Ascending aorta (tissue), 2 donors: Measurements from ENCODE around the gene KLHL22. TPM values are rescaled to one million over a fixed set of nuclear protein-coding genes. Genes with fewer than 3 reads are reported as not detected.
"Not testable (repeated sequence)": the region's sequence is repeated elsewhere in the genome, so short reads cannot be mapped to it uniquely, and the experiment has no call there.

Source experiments
- DNase-seq, 2 donors: peaks; one replicate each; pipeline ENCODE4 v3.0.0-alpha.2; 2019; ENCODE audit warnings: low spot score in 2 of 2
- H3K27ac ChIP-seq, 2 donors: fragments of 200-600 bp; sonication (generic); one replicate each; pipeline ENCODE4 v1.5.1; 2016 to 2017; ENCODE audit warnings: mild to moderate bottlenecking in 1 of 2
- H3K27me3 ChIP-seq: fragments of 200-600 bp; sonication (generic); one replicate; pipeline ENCODE4 v1.5.1; 2017
- H3K36me3 ChIP-seq, 2 donors: fragments of 200-600 bp; sonication (generic); one replicate each; pipeline ENCODE4 v1.5.1; 2016
- H3K4me1 ChIP-seq, 2 donors: fragments of 200-600 bp; sonication (generic); one replicate each; pipeline ENCODE4 v1.5.1; 2016 to 2017; ENCODE audit warnings: mild to moderate bottlenecking in 1 of 2
- H3K4me3 ChIP-seq, 2 donors: fragments of 200-600 bp; sonication (generic); one replicate each; pipeline ENCODE4 v1.5.1; 2016 to 2017; ENCODE audit warnings: mild to moderate bottlenecking in 1 of 2
- H3K9me3 ChIP-seq, 2 donors: fragments of 200-600 bp; sonication (generic); one replicate each; pipeline ENCODE4 v1.5.1; 2016
- intact Hi-C: fragments of 100-400 bp; cut with DNase I; formaldehyde crosslinking; loops from one replicate; pipeline ENCODE4 v1.15.1; 2023
- total RNA-seq: library from RNA; depleted of rRNA; stranded (reverse); fragments of >200 nt; gene quantifications from one replicate; pipeline ENCODE4 v1.1.0, GENCODE V29; 2016
- TF ChIP-seq, protein P1 (sequence below), 3 experiments: fragments of 200-600 bp in 2 of 3; fragments of 450-650 bp in 1 of 3; sonication (generic) in 2 of 3; IDR thresholded peaks; one replicate each; pipeline ENCODE4 v1.5.1; 2016 to 2019; ENCODE audit warnings: antibody characterized with exemption in 3 of 3, mild to moderate bottlenecking in 1 of 3, moderate library complexity in 1 of 3

Gene KLHL22
- total RNA-seq, 1 donor from 2014 or later = 63.8 TPM

DNA sequence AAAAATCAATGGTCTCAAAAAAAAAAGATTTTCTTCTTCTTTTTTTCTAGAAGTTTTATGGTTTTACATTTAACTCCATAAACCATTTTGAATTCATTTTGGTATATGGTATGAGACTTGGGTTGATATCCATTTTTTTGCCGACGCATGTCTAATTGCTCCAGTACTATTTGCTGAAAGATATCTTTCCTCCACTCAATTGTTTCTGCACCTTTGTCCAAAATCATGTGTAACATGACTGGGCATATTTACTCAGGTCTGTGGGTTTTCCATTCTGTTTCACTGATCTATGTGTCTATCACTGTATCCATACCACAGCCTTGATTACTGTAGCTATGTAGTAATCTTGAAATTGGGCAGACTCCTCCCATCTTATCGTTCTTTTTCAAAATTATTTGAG, 42.4 kb downstream of the KLHL22 start:
- Histone ChIP-seq H3K4me3 (no peak overlapping the region), H3K36me3 (peaks cover 4 to 8% of the 10 kb centered on the region in 2 donors), H3K27me3 (no peaks in the 10 kb centered on the region), H3K4me1 (no peaks in the 10 kb centered on the region), H3K9me3 (no peaks in the 10 kb centered on the region), H3K27ac (no peak overlapping the region)
- TF ChIP-seq, protein P1, sequence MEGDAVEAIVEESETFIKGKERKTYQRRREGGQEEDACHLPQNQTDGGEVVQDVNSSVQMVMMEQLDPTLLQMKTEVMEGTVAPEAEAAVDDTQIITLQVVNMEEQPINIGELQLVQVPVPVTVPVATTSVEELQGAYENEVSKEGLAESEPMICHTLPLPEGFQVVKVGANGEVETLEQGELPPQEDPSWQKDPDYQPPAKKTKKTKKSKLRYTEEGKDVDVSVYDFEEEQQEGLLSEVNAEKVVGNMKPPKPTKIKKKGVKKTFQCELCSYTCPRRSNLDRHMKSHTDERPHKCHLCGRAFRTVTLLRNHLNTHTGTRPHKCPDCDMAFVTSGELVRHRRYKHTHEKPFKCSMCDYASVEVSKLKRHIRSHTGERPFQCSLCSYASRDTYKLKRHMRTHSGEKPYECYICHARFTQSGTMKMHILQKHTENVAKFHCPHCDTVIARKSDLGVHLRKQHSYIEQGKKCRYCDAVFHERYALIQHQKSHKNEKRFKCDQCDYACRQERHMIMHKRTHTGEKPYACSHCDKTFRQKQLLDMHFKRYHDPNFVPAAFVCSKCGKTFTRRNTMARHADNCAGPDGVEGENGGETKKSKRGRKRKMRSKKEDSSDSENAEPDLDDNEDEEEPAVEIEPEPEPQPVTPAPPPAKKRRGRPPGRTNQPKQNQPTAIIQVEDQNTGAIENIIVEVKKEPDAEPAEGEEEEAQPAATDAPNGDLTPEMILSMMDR (IDR thresholded peaks at IDR 0.05) = no peak
- intact Hi-C loops = no loop called here
- no peak for DNase-seq

- Histone ChIP-seq H3K4me1 (no peaks in the 10 kb centered on the region), H3K27me3 (no peaks in the 10 kb centered on the region), H3K27ac (no peak overlapping the region), H3K36me3 (peaks cover 0 to 4% of the 10 kb centered on the region in 2 donors), H3K9me3 (no peaks in the 10 kb centered on the region), H3K4me3 (no peak overlapping the region)
- intact Hi-C loops = no loop called here
- no peak for DNase-seq
- TF ChIP-seq, protein P1 (IDR thresholded peaks at IDR 0.05) = no peak
Measured at GRCh38 chr22:20451920-20452319, 43.7 kb downstream of the KLHL22 start.

- not testable (repeated sequence) for H3K9me3 ChIP-seq
Measured at GRCh38 chr22:20451129-20451778, 44.3 kb downstream of the KLHL22 start.

DNA sequence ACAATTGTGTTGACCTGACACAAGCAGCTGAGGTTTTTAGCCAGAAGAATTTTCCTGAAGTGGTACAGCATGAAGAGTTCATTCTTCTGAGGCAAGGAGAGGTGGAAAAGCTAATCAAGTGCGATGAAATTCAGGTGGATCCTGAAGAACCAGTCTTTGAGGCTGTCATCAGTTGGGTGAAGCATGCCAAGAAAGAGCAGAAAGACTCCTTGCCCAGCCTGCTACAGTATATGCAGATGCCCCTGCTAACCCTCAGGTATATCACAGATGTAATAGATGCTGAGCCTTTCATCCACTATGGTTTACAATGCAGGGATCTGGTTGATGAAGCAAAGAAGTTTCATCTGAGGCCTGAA, 45.1 kb downstream of the KLHL22 start:
- DNase-seq = no peak
- H3K4me1 ChIP-seq = no peaks in the 10 kb centered on the region
- intact Hi-C loops = no loop called here
- peaks cover 8 to 13% of the 10 kb centered on the region in 2 donors for H3K36me3 ChIP-seq
- no peak overlapping the region for H3K27ac ChIP-seq
- TF ChIP-seq, protein P1 (IDR thresholded peaks at IDR 0.05) = no peak
- no peak overlapping the region for H3K4me3 ChIP-seq
- H3K9me3 ChIP-seq = no peaks in the 10 kb centered on the region
- H3K27me3 ChIP-seq = no peaks in the 10 kb centered on the region

More at GRCh38 chr22:20451129-20451778, 44.3 kb downstream of the KLHL22 start:
- H3K27me3 ChIP-seq, H3K27ac ChIP-seq, H3K4me3 ChIP-seq, DNase-seq, intact Hi-C loops, H3K4me1 ChIP-seq, H3K36me3 ChIP-seq: not testable (repeated sequence)

DNA sequence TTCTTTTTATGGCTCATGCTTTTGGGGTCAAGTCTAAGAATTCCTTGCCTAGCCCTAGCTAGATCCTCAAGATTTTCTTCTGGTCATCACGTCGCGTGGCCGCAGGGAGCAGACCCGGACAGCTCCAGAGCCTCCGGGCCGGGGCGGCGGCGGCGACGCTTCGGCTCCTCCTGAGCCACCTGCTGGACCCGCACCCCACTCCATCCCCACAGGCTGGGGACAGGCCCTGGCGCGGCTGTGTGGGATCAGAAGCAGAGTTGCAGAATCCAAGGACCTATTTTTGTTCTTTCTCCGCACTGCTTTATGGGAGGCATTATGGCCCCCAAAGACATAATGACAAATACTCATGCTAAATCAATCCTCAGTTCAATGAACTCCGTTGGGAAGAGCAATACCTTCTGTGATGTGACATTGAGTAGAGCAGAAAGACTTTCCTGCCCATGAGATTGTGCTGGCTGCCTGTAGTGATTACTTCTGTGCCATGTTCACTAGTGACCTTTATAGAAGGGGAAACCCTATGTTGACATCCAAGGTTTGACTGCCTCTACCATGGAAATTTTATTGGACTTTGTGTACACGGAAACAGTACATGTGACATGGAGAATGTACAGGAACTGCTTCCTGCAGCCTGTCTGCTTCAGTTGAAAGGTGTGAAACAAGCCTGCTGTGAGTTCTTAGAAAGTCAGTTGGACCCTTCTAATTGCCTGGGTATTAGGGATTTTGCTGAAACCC, 45.6 kb downstream of the KLHL22 start:
- H3K9me3 ChIP-seq = no peaks in the 10 kb centered on the region
- H3K4me3 ChIP-seq = no peak overlapping the region
- intact Hi-C loops = no loop called here
- no peaks in the 10 kb centered on the region for H3K4me1 ChIP-seq
- TF ChIP-seq, protein P1 (IDR thresholded peaks at IDR 0.05) = no peak
- no peak overlapping the region for H3K27ac ChIP-seq
- peaks cover 8 to 17% of the 10 kb centered on the region in 2 donors for H3K36me3 ChIP-seq
- H3K27me3 ChIP-seq = no peaks in the 10 kb centered on the region
- no peak for DNase-seq

DNA sequence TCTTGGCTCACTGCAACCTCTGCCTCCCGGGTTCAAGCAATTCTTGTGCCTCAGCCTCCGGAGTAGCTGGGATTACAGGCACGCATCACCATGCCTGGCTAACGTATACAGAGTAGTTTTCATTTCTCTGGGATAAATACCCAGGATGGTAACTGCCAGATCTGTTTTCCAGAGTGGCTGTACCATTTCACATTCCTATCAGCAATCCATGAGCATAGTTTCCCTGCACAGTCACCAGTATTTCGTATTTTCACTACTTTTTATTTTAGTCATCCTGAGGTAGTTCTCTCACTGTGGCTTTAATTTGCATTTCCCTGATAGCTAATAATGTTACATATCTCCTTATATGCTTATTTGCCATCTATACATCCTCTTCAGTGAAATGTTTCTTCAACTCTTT, 47.0 kb downstream of the KLHL22 start:
- DNase-seq = no peak
- H3K36me3 ChIP-seq = peaks cover 8 to 17% of the 10 kb centered on the region in 2 donors
- TF ChIP-seq, protein P1 (IDR thresholded peaks at IDR 0.05) = no peak
- no peak overlapping the region for H3K27ac ChIP-seq
- intact Hi-C loops = no loop called here
- no peaks in the 10 kb centered on the region for H3K9me3 ChIP-seq
- no peak overlapping the region for H3K4me3 ChIP-seq
- no peaks in the 10 kb centered on the region for H3K27me3 ChIP-seq
- no peaks in the 10 kb centered on the region for H3K4me1 ChIP-seq
